Mesothelial cell of epicardium (in vitro differentiated cells): Measurements from ENCODE around the gene THBS3. TPM values are rescaled to one million over a fixed set of nuclear protein-coding genes. Genes with fewer than 3 reads are reported as not detected.

Experiments used
- DNase-seq, 2 experiments: peaks; one replicate each; pipeline ENCODE4 v3.0.0; 2021; ENCODE audit warnings: low spot score in 2 of 2; ENCODE audit not compliant: unreplicated experiment in 2 of 2
- H3K27ac Mint-ChIP-seq: 2 replicates; pipeline ENCODE4 v1.8.0; 2021; ENCODE audit warnings: mixed read lengths
- H3K27me3 Mint-ChIP-seq: 2 replicates; pipeline ENCODE4 v1.8.0; 2021; ENCODE audit warnings: low read depth, mixed read lengths
- H3K36me3 Mint-ChIP-seq: 2 replicates; pipeline ENCODE4 v1.8.0; 2021; ENCODE audit warnings: mixed read lengths
- H3K4me1 Mint-ChIP-seq: 2 replicates; pipeline ENCODE4 v1.8.0; 2021; ENCODE audit warnings: mixed read lengths
- H3K4me3 Mint-ChIP-seq: 2 replicates; pipeline ENCODE4 v1.8.0; 2021; ENCODE audit warnings: mild to moderate bottlenecking, moderate library complexity, mixed read lengths
- H3K9me3 Mint-ChIP-seq: 2 replicates; pipeline ENCODE4 v1.8.0; 2021; ENCODE audit warnings: mixed read lengths
- CTCF ChIP-seq: fragments of 200-600 bp; sonication (generic); IDR thresholded peaks from one replicate; pipeline ENCODE4 v1.5.0; 2021; ENCODE audit warnings: antibody characterized with exemption; ENCODE audit not compliant: unreplicated experiment
- total RNA-seq: library from RNA; stranded (reverse); gene quantifications from 3 replicates; pipeline ENCODE4 v1.2.1, GENCODE V29; 2021

The THBS3 gene
- total RNA-seq, 1 donor from 2014 or later: 54.0 TPM

DNA sequence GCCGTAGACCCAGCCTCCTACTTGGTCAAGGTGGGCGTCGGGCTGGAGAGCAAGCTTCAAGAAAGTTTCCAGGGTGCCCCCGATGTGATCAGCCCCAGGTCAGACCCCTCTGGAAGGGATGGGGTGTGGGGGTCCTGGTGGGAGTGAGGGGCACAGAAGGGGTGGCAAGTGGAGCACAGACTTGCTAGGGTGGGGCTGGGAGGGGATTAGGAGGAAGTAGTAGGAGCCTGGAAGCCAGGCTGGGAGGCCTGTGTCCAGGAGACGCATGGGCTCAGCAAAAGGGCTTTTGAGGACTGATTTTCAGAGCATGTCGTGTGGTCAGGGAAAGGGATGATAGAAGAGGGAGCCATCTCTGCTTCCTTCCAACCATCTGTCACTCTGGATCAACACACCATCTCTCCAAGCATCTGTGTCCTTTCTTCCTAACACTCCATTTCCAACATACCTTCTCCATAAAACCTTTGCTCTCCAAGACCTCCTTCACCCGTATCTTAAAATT, 25.6 kb downstream of the THBS3 start:
- TF ChIP-seq CTCF: no peak
- Mint-ChIP-seq H3K27ac (no peak overlapping the region), H3K4me1 (no peaks in the 10 kb centered on the region), H3K36me3 (no peaks in the 10 kb centered on the region), H3K9me3 (no peaks in the 10 kb centered on the region), H3K4me3 (no peak overlapping the region), H3K27me3 (no peaks in the 10 kb centered on the region)
- no peak for DNase-seq

DNA sequence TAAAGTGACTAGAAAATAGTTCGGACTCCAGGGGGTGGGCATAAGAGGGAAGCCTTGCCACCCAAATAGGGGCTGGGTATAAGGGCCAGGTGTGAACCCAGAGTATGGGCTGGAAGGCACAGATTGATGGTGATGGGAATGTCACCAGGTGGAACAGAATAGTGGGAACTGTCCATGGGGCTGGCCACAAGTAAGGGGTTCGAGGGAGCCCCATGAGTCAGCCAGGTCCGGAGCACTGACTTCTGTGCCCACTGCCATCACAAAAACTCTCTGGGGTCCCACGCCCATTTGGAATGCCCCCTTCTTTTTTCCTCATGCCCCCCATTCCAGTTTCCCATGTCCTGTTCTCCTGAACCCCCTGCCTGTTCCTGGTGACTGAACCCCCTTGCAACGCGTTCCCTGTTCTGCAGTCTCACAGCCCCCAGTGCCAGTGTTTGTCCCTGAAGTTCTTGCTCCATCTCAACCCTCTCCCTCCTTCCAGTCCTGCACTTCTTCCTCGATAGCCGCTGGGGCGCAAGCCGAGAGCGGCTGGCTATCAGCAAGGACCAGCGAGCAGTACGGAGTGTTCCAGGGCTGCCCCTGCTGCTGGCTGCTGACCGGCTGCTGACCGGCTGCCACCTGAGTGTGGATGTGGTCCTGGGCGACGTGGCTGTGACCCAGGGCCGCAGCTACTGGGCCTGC, 26.2 kb downstream of the THBS3 start:
- Mint-ChIP-seq H3K36me3 (no peaks in the 10 kb centered on the region), H3K27ac (no peak overlapping the region), H3K9me3 (no peaks in the 10 kb centered on the region), H3K4me1 (no peaks in the 10 kb centered on the region), H3K27me3 (no peaks in the 10 kb centered on the region), H3K4me3 (no peak overlapping the region)
- TF ChIP-seq CTCF: no peak
- DNase-seq: no peak

DNA sequence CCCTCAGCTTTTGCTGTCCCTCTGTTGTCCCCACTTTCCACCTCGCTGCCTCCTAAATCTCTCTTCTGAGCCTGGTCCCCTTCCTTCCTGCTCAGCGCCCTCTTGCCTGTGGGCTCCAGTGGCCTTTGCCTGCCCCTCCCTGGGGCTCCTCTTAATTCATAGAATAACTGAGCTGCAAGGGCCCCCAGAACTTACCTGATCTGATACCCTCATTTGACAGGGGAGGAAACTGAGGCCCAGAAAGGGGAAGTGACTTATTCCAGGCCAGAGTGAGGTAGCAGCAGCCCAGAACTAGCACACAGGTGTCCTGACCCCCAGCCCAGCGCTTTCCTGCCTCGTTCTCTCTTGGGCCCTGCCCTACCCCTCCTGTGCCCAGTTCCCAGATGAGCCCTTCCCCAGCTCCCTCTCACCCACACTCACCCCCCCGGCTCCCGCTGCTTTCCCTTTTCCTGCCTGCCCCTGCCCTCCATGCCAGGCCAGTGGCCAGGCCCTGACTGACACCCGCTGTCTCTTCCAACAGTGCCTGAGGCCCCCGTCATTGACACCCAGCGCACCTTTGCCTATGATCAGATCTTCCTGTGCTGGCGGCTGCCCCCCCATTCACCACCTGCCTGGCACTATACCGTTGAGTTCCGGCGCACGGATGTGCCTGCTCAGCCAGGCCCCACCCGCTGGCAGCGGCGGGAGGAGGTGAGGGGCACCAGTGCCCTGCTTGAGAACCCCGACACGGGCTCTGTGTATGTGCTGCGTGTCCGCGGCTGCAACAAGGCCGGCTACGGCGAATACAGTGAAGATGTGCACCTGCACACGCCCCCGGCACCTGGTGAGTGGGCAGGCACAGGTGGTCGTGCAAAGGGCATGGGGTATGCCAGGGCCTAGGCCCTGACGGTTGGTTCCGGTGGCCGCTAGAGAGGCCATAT, 28.3 kb downstream of the THBS3 start:
- H3K36me3 Mint-ChIP-seq: no peaks in the 10 kb centered on the region
- H3K4me3 Mint-ChIP-seq: no peak overlapping the region
- peaks cover 5% of the 10 kb centered on the region for H3K4me1 Mint-ChIP-seq
- no peak for TF ChIP-seq CTCF
- no peak for DNase-seq
- H3K27ac Mint-ChIP-seq: no peak overlapping the region
- H3K27me3 Mint-ChIP-seq: peaks cover 5% of the 10 kb centered on the region
- H3K9me3 Mint-ChIP-seq: no peaks in the 10 kb centered on the region

- H3K27ac Mint-ChIP-seq: no peak overlapping the region
- no peak overlapping the region for H3K4me3 Mint-ChIP-seq
- H3K36me3 Mint-ChIP-seq: no peaks in the 10 kb centered on the region
- H3K27me3 Mint-ChIP-seq: peaks cover 9% of the 10 kb centered on the region
- no peak for DNase-seq
- TF ChIP-seq CTCF: no peak
- no peaks in the 10 kb centered on the region for H3K9me3 Mint-ChIP-seq
- H3K4me1 Mint-ChIP-seq: peaks cover 10% of the 10 kb centered on the region
These were observed 29.1 kb downstream of the THBS3 start for GRCh38 chr1:155178441-155179111.

GRCh38 chr1:155177918-155178281, 29.8 kb downstream of the THBS3 start:
- no peaks in the 10 kb centered on the region for H3K36me3 Mint-ChIP-seq
- H3K27ac Mint-ChIP-seq: no peak overlapping the region
- H3K9me3 Mint-ChIP-seq: no peaks in the 10 kb centered on the region
- H3K27me3 Mint-ChIP-seq: peaks cover 11% of the 10 kb centered on the region
- H3K4me3 Mint-ChIP-seq: no peak overlapping the region
- no peak for DNase-seq
- H3K4me1 Mint-ChIP-seq: peaks cover 16% of the 10 kb centered on the region
- TF ChIP-seq CTCF: no peak
